GM19324 (cell line): ENCODE data around the gene ARIH1.
"Not testable (repeated sequence)": the region's sequence is repeated elsewhere in the genome, so short reads cannot be mapped to it uniquely, and the experiment has no call there.

ENCODE experiments used
- ATAC-seq: cut with Tn5 transposase; IDR thresholded peaks from one replicate; pipeline ENCODE4 v1.9.1; 2021; ENCODE audit warnings: mild to moderate bottlenecking, moderate library complexity; ENCODE audit not compliant: unreplicated experiment, low FRiP score

The ARIH1 gene

GRCh38 chr15:72473614-72474465 is at the start of gene ARIH1:
Gene ARIH1, plus strand, starts transcription at chr15:72474330. Its CDS starts 310 bp downstream, at chr15:72474640.
- peak; percentile 88 for ATAC-seq

GRCh38 chr15:72426753-72427152 is 47.4 kb upstream of the ARIH1 start:
- ATAC-seq, result no peak

- ATAC-seq, result no peak
Measured at GRCh38 chr15:72437650-72438316, 36.3 kb upstream of the ARIH1 start.

DNA sequence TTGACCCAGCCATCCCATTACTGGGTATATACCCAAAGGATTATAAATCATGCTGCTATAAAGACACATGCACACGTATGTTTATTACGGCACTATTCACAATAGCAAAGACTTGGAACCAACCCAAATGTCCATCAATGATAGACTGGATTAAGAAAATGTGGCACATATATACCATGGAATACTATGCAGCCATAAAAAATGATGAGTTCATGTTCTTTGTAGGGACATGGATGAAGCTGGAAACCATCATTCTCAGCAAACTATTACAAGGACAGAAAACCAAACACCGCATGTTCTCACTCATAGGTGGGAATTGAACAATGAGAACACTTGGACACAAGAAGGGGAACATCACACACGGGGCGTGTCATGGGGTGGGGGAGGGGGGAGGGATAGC is 31.3 kb upstream of the ARIH1 start:
- ATAC-seq, result not testable (repeated sequence)

GRCh38 chr15:72445426-72445825 is 28.7 kb upstream of the ARIH1 start:
- ATAC-seq, result no peak

GRCh38 chr15:72450805-72451204 is 23.3 kb upstream of the ARIH1 start:
- no peak for ATAC-seq

DNA sequence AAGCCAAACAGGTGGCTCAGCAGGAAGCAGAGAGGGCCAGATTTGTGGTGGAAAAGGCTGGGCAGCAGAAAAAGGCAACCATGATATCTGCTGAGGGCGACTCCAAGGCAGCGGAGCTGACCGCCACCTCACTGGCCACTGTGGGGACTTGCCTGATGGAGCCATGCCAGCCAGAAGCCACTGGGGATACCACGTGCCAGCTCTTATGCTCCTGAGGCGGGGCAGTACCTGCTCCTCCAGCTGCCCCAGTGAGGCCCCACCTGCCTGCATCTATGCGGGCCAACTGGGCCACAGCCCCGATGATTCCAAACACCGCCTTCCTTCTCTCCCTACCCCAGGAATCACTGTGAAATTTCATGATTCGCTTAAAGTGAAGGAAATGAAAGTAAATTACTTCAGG is 22.9 kb upstream of the ARIH1 start:
- ATAC-seq, result no peak

- ATAC-seq, result no peak
Measured at GRCh38 chr15:72456684-72457083, 17.4 kb upstream of the ARIH1 start.

GRCh38 chr15:72460402-72460801 is 13.7 kb upstream of the ARIH1 start:
- ATAC-seq, result no peak

GRCh38 chr15:72463702-72464101 is 10.4 kb upstream of the ARIH1 start:
- no peak for ATAC-seq

GRCh38 chr15:72464251-72464650 is 9.9 kb upstream of the ARIH1 start:
- no peak for ATAC-seq

DNA sequence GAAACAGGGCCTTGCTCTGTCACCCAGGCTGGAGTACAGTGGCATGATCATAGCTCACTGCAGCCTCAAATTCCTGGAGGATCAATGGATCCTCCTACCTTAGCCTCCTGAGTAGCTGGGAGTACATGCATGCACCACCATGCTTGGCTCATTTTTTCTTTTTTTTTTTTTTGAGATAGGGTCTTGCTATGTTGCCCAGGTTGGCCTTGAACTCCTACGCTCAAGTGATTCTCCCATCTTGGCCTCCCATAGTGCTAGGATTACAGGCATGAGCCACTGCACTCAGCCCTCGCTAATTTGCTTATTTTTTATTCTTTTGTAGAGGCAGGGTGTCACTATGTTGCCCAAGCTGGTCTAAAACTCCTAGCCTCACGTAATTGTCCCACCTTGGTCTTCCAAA is 6.0 kb upstream of the ARIH1 start:
- no peak for ATAC-seq

DNA sequence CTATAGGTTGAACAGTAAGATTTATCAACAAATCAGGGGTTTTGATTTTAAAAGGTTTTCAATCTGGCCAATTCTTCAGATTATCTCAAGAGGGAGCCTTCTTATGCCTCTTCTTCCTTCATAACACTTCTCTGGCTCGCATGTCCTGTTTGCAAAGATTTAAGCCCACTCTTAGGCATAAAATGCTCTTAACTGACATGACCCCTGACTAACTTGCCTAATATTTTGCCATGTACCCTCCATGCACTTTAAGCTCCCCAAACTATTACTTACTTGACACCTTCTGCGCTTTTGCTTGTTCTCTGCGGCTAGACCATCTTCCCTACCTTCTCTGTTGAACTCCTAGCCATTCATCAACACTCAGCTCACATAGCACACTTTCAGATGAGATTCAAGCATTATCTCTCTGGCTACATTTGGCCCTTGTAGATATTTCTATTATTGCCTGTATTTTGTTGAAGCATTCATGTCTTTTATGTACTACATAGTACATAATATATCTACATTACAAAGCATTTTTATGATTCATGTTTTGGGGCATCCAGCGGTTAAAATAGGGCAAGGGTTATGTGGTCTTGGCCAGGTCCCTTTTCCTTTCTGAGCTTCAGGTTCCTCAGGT is 1.0 kb upstream of the ARIH1 start:
- no peak for ATAC-seq

DNA sequence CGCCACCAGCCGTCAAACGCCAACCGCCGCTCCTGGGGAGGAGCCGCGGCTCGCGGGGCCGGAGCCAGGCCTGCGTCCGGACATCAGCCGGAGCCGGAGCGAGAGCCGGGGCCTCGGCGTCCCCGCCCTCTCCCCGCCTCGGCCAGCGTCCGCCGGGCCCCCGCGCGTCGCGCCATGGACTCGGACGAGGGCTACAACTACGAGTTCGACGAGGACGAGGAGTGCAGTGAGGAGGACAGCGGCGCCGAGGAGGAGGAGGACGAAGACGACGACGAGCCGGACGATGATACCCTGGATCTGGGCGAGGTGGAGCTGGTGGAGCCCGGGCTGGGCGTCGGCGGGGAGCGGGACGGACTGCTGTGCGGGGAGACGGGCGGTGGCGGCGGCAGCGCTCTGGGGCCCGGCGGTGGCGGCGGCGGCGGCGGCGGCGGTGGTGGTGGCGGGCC is 359 bp downstream of the ARIH1 start:
- peak; percentile 39 for ATAC-seq

DNA sequence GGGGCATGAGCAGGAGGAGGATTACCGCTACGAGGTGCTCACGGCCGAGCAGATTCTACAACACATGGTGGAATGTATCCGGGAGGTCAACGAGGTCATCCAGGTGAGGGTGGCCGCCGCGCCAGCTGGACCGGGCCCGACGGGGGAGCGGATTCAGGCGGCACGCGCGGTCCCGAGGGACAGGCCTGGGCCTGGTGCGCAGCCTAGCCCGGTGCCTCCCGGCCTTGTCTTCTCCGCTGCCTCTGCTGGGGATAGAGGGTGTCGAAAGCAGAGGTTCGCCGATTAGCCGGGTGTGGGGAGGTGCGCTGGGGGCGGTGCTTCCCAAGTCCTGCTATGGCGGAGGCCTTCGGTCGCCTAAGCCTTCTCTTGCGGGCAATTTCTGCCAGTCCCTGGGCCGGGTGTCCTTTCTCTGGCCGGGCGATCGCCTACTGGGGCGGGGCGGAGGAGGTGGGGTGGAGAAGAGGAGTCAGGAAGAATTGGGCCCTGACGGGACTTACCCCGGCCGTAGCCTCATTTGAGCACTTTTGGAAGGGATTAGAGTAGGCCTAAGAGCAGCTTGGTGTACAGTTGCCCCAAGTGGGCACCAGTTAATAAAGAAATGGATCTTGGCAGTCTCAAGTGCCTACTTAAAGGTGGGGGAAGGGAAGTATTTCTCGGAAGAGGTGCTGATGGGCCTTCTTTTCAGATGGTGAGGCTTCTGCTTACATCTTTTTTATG is 940 bp downstream of the ARIH1 start:
- peak; percentile 47 for ATAC-seq

- no peak for ATAC-seq
Measured at GRCh38 chr15:72475674-72476073, 1.5 kb downstream of the ARIH1 start.

DNA sequence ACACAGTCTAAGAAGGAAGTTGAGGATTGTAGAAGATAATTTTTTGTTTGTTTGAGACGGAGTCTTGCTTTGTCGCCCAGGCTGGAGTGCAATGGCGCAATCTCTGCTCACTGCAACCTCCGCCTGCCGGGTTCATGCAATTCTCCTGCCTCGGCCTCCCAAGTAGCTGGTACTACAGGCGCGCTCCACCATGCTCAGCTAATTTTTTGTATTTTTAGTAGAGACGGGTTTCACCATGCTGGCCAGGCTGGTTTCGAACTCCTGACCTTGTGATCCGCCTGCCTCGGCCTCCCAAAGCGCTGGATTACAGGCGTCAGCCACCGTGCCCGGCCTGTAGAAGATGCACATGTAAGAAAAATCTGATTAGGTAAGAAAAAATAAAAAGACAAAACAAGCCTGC is 2.2 kb downstream of the ARIH1 start:
- not testable (repeated sequence) for ATAC-seq

DNA sequence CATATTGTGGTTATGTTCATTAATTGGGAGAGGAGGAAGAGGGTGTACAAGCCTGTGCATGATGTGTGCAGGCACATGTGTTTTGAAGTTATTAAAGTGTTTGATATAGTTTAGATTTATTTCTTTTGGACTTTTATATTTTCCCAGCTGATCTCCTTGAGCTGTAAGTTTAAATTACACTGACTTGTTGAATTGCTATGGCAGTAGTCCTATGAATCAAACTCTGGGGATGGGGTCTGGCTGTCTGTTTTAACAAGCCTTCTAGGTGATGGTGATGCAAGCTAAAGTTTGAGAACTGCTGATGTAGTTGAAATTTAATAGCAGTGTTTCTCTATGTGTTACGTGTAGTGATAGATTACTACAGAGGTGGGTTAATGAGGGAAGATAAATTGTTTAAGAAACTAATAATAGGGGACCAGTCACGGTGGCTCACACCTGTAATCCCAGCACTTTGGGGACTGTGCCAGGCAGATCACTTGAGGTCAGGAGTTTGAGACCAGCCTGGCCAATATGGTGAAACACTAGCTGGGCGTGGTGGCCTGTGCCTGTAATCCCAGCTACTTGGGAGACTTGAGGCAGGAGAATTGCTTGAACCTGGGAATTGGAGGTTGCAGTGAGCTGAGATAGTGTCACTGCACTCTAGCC is 7.0 kb downstream of the ARIH1 start:
- ATAC-seq, result no peak

GRCh38 chr15:72482275-72482674 is 8.1 kb downstream of the ARIH1 start:
- ATAC-seq, result no peak

- no peak for ATAC-seq
Measured at GRCh38 chr15:72483279-72483678, 9.1 kb downstream of the ARIH1 start.
